Measurements from ENCODE around the gene THBS2.

THBS2 gene

GRCh38 chr6:169190144-169190584, 63.5 kb downstream of the THBS2 start:
- DNase-seq (ENCODE audit: low spot score) = no peak
- TF ChIP-seq, protein P1, sequence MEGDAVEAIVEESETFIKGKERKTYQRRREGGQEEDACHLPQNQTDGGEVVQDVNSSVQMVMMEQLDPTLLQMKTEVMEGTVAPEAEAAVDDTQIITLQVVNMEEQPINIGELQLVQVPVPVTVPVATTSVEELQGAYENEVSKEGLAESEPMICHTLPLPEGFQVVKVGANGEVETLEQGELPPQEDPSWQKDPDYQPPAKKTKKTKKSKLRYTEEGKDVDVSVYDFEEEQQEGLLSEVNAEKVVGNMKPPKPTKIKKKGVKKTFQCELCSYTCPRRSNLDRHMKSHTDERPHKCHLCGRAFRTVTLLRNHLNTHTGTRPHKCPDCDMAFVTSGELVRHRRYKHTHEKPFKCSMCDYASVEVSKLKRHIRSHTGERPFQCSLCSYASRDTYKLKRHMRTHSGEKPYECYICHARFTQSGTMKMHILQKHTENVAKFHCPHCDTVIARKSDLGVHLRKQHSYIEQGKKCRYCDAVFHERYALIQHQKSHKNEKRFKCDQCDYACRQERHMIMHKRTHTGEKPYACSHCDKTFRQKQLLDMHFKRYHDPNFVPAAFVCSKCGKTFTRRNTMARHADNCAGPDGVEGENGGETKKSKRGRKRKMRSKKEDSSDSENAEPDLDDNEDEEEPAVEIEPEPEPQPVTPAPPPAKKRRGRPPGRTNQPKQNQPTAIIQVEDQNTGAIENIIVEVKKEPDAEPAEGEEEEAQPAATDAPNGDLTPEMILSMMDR (IDR thresholded peaks at IDR 0.05; ENCODE audit: extremely low read depth, insufficient read depth, missing control alignments) = no peak
- in situ Hi-C loops (cut with MboI; ENCODE audit: low pct_unique_long_range_greater_than_20kb, low sequenced_read_pairs, unreplicated experiment) = no loop called here

DNA sequence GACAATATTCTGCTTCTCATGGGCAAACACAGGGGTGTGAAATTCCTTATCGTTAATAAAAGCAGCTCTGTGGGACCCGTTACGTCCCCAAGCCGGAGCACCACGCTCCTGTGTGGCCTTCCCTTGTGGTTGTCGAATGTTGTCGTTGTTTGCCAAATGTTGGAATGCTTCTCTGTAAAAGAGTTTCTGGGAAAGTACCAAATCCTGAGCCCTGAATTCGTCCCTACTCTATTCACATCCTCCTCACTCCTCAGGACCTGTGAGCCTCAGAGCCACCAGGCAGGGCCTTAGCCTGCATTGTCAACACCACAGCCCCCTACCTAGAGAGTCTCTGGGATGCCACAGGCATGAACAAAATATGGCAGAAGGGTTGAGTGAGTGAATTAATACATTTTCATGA, 64.0 kb downstream of the THBS2 start:
- TF ChIP-seq, protein P1 (IDR thresholded peaks at IDR 0.05; ENCODE audit: extremely low read depth, insufficient read depth, missing control alignments) = no peak
- no peak for DNase-seq (ENCODE audit: low spot score)
- in situ Hi-C loops (cut with MboI; ENCODE audit: low pct_unique_long_range_greater_than_20kb, low sequenced_read_pairs, unreplicated experiment) = no loop called here

GRCh38 chr6:169189182-169189581, 64.5 kb downstream of the THBS2 start:
- DNase-seq (ENCODE audit: low spot score) = no peak
- TF ChIP-seq, protein P1 (IDR thresholded peaks at IDR 0.05; ENCODE audit: extremely low read depth, insufficient read depth, missing control alignments) = no peak
- in situ Hi-C loops (cut with MboI; ENCODE audit: low pct_unique_long_range_greater_than_20kb, low sequenced_read_pairs, unreplicated experiment) = no loop called here

DNA sequence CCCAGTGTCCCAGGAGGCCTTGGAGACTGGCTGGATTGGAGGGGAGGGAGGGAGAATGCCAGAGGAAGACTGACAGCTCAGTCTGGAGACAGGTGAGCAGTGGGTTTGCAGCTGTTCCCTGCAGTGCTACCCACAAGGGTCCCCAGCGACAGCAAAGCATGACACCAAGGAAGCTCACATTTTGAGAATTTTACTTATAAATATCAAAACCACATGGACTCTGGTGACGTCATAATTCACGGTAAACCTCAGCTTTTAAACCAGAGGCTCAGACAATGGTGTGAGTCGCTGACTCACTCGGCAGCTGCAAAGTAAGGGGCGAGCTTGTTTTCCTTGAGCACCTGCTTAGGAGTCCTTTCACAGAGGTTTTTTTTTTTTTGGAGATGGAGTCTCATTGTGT, 65.2 kb downstream of the THBS2 start:
- TF ChIP-seq, protein P1 (IDR thresholded peaks at IDR 0.05; ENCODE audit: extremely low read depth, insufficient read depth, missing control alignments) = no peak
- in situ Hi-C loops (cut with MboI; ENCODE audit: low pct_unique_long_range_greater_than_20kb, low sequenced_read_pairs, unreplicated experiment) = no loop called here

DNA sequence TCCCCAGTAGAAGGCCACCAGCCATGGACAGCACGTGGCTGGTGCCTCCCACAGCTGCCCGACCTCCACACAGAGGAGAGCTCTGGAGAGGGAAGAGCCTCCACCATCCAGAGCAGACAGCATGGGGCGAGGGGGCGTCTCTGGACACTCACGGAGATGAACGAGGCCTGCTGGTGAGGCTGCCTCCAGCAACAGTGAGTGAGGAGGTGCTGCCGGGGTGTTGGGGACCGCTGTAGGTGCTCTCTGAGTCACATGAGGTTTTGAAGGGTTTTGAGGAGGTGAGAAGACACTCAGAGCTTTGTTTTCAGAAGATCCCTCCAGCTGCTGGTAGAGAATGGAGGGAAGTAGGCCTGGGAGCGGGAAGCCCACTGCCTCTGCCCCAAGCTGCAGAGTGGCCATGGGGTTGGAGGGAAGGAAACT, 65.6 kb downstream of the THBS2 start:
- in situ Hi-C loops (cut with MboI; ENCODE audit: low pct_unique_long_range_greater_than_20kb, low sequenced_read_pairs, unreplicated experiment) = no loop called here
- TF ChIP-seq, protein P1 (IDR thresholded peaks at IDR 0.05; ENCODE audit: extremely low read depth, insufficient read depth, missing control alignments) = no peak

More for the DNA sequence above, 65.2 kb downstream of the THBS2 start:
- no peak for DNase-seq (ENCODE audit: low spot score)

GRCh38 chr6:169186496-169187169, 67.0 kb downstream of the THBS2 start:
- DNase-seq (ENCODE audit: low spot score) = no peak
- TF ChIP-seq, protein P1 (IDR thresholded peaks at IDR 0.05; ENCODE audit: extremely low read depth, insufficient read depth, missing control alignments) = no peak
- in situ Hi-C loops (cut with MboI; ENCODE audit: low pct_unique_long_range_greater_than_20kb, low sequenced_read_pairs, unreplicated experiment) = no loop called here

More for the DNA sequence above, 65.6 kb downstream of the THBS2 start:
- DNase-seq (ENCODE audit: low spot score) = no peak
